IMR-90 (cell line): ENCODE results near the gene FUT2. TPM values are rescaled to one million over a fixed set of nuclear protein-coding genes. Genes with fewer than 3 reads are reported as not detected.

Experiments
- ATAC-seq: fragments of 200-7000 bp; cut with Tn5 transposase; 2 replicates; pipeline ENCODE4 v1.9.1; 2020; ENCODE audit warnings: low read depth, mild to moderate bottlenecking, moderate library complexity
- BruUV-seq: library from RNA; stranded (reverse); fragments of 400-500 nt; replicated peaks from 2 replicates; lab custom pipeline; 2021; lab: Mats Ljungman, UMichigan
- CTCF ChIA-PET: fragments of 300-600 bp; formaldehyde crosslinking; extraction: SDS; loops from one replicate; lab custom pipeline; 2021; ENCODE audit warnings: antibody characterized with exemption; lab: Yijun Ruan, JAX
- POLR2A ChIA-PET: fragments of 300-600 bp; sonication (Branson Sonifier 250); formaldehyde crosslinking; loops from one replicate; lab custom pipeline; 2022; ENCODE audit warnings: antibody characterized with exemption; ENCODE audit not compliant: unreplicated experiment; lab: Charles Lee
- DNase-seq: peaks from one replicate; pipeline ENCODE4 v3.0.0; 2013
- H2AFZ ChIP-seq: replicated peaks from 2 replicates; pipeline ENCODE3; 2013; ENCODE audit warnings: low read length, mild to moderate bottlenecking; ENCODE audit not compliant: poor library complexity
- H2AK5ac ChIP-seq: 2 replicates; pipeline ENCODE4 v1.6.1; 2013; ENCODE audit warnings: low read depth, low read length, inconsistent platforms
- H2AK9ac ChIP-seq: replicated peaks from 2 replicates; pipeline ENCODE3; 2013; ENCODE audit warnings: mild to moderate bottlenecking, low read depth, low read length, moderate library complexity; ENCODE audit not compliant: poor library complexity
- H2BK120ac ChIP-seq: 2 replicates; pipeline ENCODE4 v1.6.1; 2013; ENCODE audit warnings: low read depth, low read length, inconsistent platforms
- H2BK15ac ChIP-seq: 3 replicates; pipeline ENCODE4 v1.6.1; 2013; ENCODE audit warnings: low read depth, low read length, inconsistent platforms
- H2BK20ac ChIP-seq: 2 replicates; pipeline ENCODE4 v1.6.1; 2013; ENCODE audit warnings: low read depth, mild to moderate bottlenecking, inconsistent platforms, low read length, moderate library complexity
- H2BK5ac ChIP-seq: 2 replicates; pipeline ENCODE4 v1.6.1; 2013; ENCODE audit warnings: mild to moderate bottlenecking, low read depth, low read length, inconsistent platforms; ENCODE audit not compliant: poor library complexity, severe bottlenecking
- H3K14ac ChIP-seq: replicated peaks from 2 replicates; pipeline ENCODE4 v1.6.1; 2013; ENCODE audit warnings: low read depth, low read length, inconsistent platforms
- H3K18ac ChIP-seq: 2 replicates; pipeline ENCODE4 v1.6.1; 2013; ENCODE audit warnings: low read depth, low read length, control low read depth
- H3K23ac ChIP-seq: 2 replicates; pipeline ENCODE4 v1.6.1; 2013; ENCODE audit warnings: low read depth, low read length, inconsistent platforms
- H3K27ac ChIP-seq: 2 replicates; pipeline ENCODE4 v1.5.1; 2013; ENCODE audit warnings: mild to moderate bottlenecking, control low read depth, low read length; ENCODE audit not compliant: insufficient read depth
- H3K27me3 ChIP-seq: 2 replicates; pipeline ENCODE4 v1.6.1; 2013; ENCODE audit warnings: low read length; ENCODE audit not compliant: control insufficient read depth, insufficient read depth
- H3K36me3 ChIP-seq: 2 replicates; pipeline ENCODE4 v1.6.1; 2013; ENCODE audit warnings: low read length, mixed read lengths; ENCODE audit not compliant: control insufficient read depth, insufficient read depth
- H3K4ac ChIP-seq: 2 replicates; pipeline ENCODE4 v1.6.1; 2013; ENCODE audit warnings: low read depth, low read length, inconsistent platforms
- H3K4me1 ChIP-seq: 2 replicates; pipeline ENCODE4 v1.6.1; 2013; ENCODE audit warnings: low read length, mixed read lengths; ENCODE audit not compliant: control insufficient read depth, insufficient read depth
- H3K4me2 ChIP-seq: 2 replicates; pipeline ENCODE4 v1.6.1; 2013; ENCODE audit warnings: low read depth, mild to moderate bottlenecking, control low read depth, low read length, moderate library complexity
- H3K4me3 ChIP-seq: 2 replicates; pipeline ENCODE4 v1.5.1; 2013; ENCODE audit warnings: low read depth, mild to moderate bottlenecking, control low read depth, low read length, moderate library complexity; ENCODE audit not compliant: insufficient read depth
- H3K56ac ChIP-seq: 2 replicates; pipeline ENCODE4 v1.6.1; 2013; ENCODE audit warnings: low read length, inconsistent platforms; ENCODE audit not compliant: insufficient read depth; ENCODE audit errors: extremely low read depth
- H3K79me1 ChIP-seq, 2 experiments: 2 replicates each; pipeline ENCODE4 v1.6.1; 2013; ENCODE audit warnings: low read length in 2 of 2, inconsistent platforms in 1 of 2, low read depth in 1 of 2
- H3K9ac ChIP-seq: 2 replicates; pipeline ENCODE4 v1.6.1; 2013; ENCODE audit warnings: low read depth, low read length, control low read depth
- H3K9me1 ChIP-seq: 2 replicates; pipeline ENCODE4 v1.6.1; 2013; ENCODE audit warnings: low read length, inconsistent platforms; ENCODE audit not compliant: insufficient read depth
- H3K9me3 ChIP-seq: 2 replicates; pipeline ENCODE4 v1.6.1; 2013; ENCODE audit warnings: low read length; ENCODE audit not compliant: control insufficient read depth, insufficient read depth
- H4K20me1 ChIP-seq: 2 replicates; pipeline ENCODE4 v1.6.1; 2013; ENCODE audit warnings: low read length, inconsistent platforms; ENCODE audit not compliant: insufficient read depth
- H4K5ac ChIP-seq: 2 replicates; pipeline ENCODE4 v1.6.1; 2013; ENCODE audit warnings: mild to moderate bottlenecking, low read depth, low read length, control low read depth
- H4K8ac ChIP-seq, 2 experiments: 2 replicates each; pipeline ENCODE4 v1.6.1; 2013; ENCODE audit warnings: low read depth in 2 of 2, low read length in 2 of 2, control low read depth in 1 of 2, inconsistent platforms in 1 of 2
- H4K91ac ChIP-seq: 2 replicates; pipeline ENCODE4 v1.6.1; 2013; ENCODE audit warnings: low read depth, low read length, inconsistent platforms; ENCODE audit not compliant: insufficient read depth
- CTCF ChIP-seq: conservative IDR thresholded peaks from 2 replicates; pipeline ENCODE4 v1.5.1; 2012; ENCODE audit warnings: mild to moderate bottlenecking, low read depth, low read length, improper control_type of control experiment
- FOS ChIP-seq: fragments of 150-350 bp; IDR thresholded peaks from 2 replicates; pipeline ENCODE4 v1.6.1; 2016; ENCODE audit warnings: low read depth, low read length
- MAZ ChIP-seq: IDR thresholded peaks from 2 replicates; pipeline ENCODE4 v1.6.1; 2012; ENCODE audit warnings: low read depth, mild to moderate bottlenecking, low read length, improper control_type of control experiment, moderate library complexity, borderline replicate concordance
- POLR2A ChIP-seq: IDR thresholded peaks from 2 replicates; pipeline ENCODE4 v1.6.1; 2012; ENCODE audit warnings: mild to moderate bottlenecking, low read depth, low read length
- RCOR1 ChIP-seq: IDR thresholded peaks from 2 replicates; pipeline ENCODE4 v1.6.1; 2012; ENCODE audit warnings: mild to moderate bottlenecking, low read length, improper control_type of control experiment; ENCODE audit not compliant: insufficient replicate concordance
- RFX5 ChIP-seq: IDR thresholded peaks from 2 replicates; pipeline ENCODE4 v1.8.0; 2012; ENCODE audit warnings: low read depth, mild to moderate bottlenecking, low read length, moderate library complexity
- whole genome bisulfite sequencing, 2 experiments: methylation state at CpG; one replicate each; pipeline versions ENCODE4 v1.1.5 to v1.1.7; 2013; ENCODE audit warnings: missing lambda C conversion rate in 2 of 2; ENCODE audit not compliant: insufficient read length in 1 of 2; ENCODE audit errors: extremely low coverage in 2 of 2; 5-methylcytosine and 5-hydroxymethylcytosine counted together
- dilution Hi-C: fragments of 300-500 bp; cut with HindIII; formaldehyde crosslinking; loops from one replicate; pipeline ENCODE4 v1.14.3; 2018; ENCODE audit warnings: low sequenced_read_pairs; ENCODE audit not compliant: unreplicated experiment
- in situ Hi-C: fragments of 300-500 bp; cut with MboI; formaldehyde crosslinking; loops from 3 replicates; pipeline ENCODE4 v1.14.3; 2019; ENCODE audit warnings: low sequenced_read_pairs, inconsistent platforms, mixed read lengths
- intact Hi-C: fragments of 100-400 bp; cut with micrococcal nuclease; formaldehyde crosslinking; loops from 2 replicates; pipeline ENCODE4 v1.10.0; 2022
- polyA plus RNA-seq, 3 experiments: library from polyadenylated mRNA; depleted of rRNA; stranded (reverse); fragments of >200 nt; gene quantifications; 2 replicates each; pipeline ENCODE4 v1.2.3, GENCODE V29; 2012; ENCODE audit warnings: low replicate concordance in 1 of 3
- total RNA-seq: library from RNA; depleted of rRNA; stranded (reverse); fragments of >200 nt; gene quantifications from 2 replicates; pipeline ENCODE4 v1.2.3, GENCODE V29; 2012

Gene FUT2
- total and polyA plus RNA-seq, 2 of the 4 experiments (the other 2 are of a cell fraction), result not detected

DNA sequence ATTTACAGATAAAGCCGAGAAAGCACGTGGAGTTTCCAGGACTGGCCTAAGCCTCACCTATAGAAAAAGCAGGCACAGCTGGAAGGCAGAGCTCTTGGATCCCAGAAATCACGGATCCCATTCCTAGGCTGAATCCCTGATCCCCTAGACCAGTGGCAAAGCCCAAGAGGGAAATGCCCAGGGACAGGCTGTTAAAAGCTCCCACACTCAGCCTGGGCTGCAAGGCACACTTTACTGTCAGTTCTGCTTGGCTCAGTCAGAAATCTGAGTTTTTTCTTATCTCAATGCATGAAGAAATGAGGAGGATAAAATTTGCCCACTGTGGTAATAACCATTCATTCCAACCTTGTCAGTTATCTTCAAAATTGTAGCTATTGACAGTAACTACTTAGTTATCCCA, 8.0 kb upstream of the FUT2 start:
- H3K27me3 ChIP-seq, result peaks cover 8% of the 10 kb centered on the region
- no peaks in the 10 kb centered on the region for H3K9me3 ChIP-seq
- in situ Hi-C loops, result no loop called here
- H2AK5ac ChIP-seq, result no peak overlapping the region
- no peaks in the 10 kb centered on the region for H3K36me3 ChIP-seq
- no peak overlapping the region for H4K8ac ChIP-seq
- H3K9me1 ChIP-seq, result no peaks in the 10 kb centered on the region
- no peak overlapping the region for H2BK5ac ChIP-seq
- dilution Hi-C loops, result no loop called here
- no peak overlapping the region for H3K4ac ChIP-seq
- no peak overlapping the region for H3K27ac ChIP-seq
- no peak overlapping the region for H2BK15ac ChIP-seq
- ChIA-PET POLR2A (no interaction called here), CTCF (no interaction called here)
- H4K20me1 ChIP-seq, result no peaks in the 10 kb centered on the region
- H3K23ac ChIP-seq, result no peak overlapping the region
- no peak overlapping the region for H3K18ac ChIP-seq
- H4K91ac ChIP-seq, result no peak overlapping the region
- no peak overlapping the region for H2BK120ac ChIP-seq
- H3K56ac ChIP-seq, result no peak overlapping the region
- H2AK9ac ChIP-seq, result no peak overlapping the region
- no peak overlapping the region for H3K4me3 ChIP-seq
- H2BK20ac ChIP-seq, result no peak overlapping the region
- TF ChIP-seq RCOR1 (no peak), MAZ (no peak), CTCF (no peak), POLR2A (no peak), FOS (no peak), RFX5 (no peak)
- H3K79me1 ChIP-seq, result no peaks in the 10 kb centered on the region
- no peak overlapping the region for H2AFZ ChIP-seq
- intact Hi-C loops, result no loop called here
- no peak for ATAC-seq
- no peak overlapping the region for H4K5ac ChIP-seq
- 58% methylated on average over 2 of the region's 3 CpGs; no CpG with 5 or more reads in 1 of the 2 experiments for WGBS, 2 experiments
- H3K9ac ChIP-seq, result no peak overlapping the region
- H3K4me1 ChIP-seq, result no peaks in the 10 kb centered on the region
- no peak overlapping the region for H3K14ac ChIP-seq
- BruUV-seq, result no TSS peak
- no peak for DNase-seq
- no peak overlapping the region for H3K4me2 ChIP-seq
